Natural killer cell (primary cell): ENCODE results near the gene AGO3. TPM values are rescaled to one million over a fixed set of nuclear protein-coding genes. Genes with fewer than 3 reads are reported as not detected.

Experiments used
- ATAC-seq, 3 donors: fragments of 150-1000 bp in 2 of 3; fragments of 200-7000 bp in 1 of 3; cut with Tn5 transposase; 1 replicate in 1 of 3; 2 replicates in 2 of 3; pipeline ENCODE4 v1.10.0; 2021; ENCODE audit warnings: mild to moderate bottlenecking in 2 of 3, moderate library complexity in 2 of 3
- DNase-seq, 2 donors: peaks; one replicate each; pipeline versions ENCODE4 v3.0.0 to v3.0.0-alpha.2; 2013 to 2021; ENCODE audit warnings: mixed read lengths in 1 of 2
- H3K27ac ChIP-seq: one replicate; pipeline ENCODE4 v1.5.1; 2013; ENCODE audit warnings: mild to moderate bottlenecking, low read length
- H3K27me3 ChIP-seq: one replicate; pipeline ENCODE4 v1.6.1; 2013; ENCODE audit warnings: low read length; ENCODE audit not compliant: control insufficient read depth, insufficient read depth
- H3K36me3 ChIP-seq: one replicate; pipeline ENCODE4 v1.6.1; 2013; ENCODE audit warnings: low read length; ENCODE audit not compliant: control insufficient read depth, insufficient read depth
- H3K4me1 ChIP-seq: one replicate; pipeline ENCODE4 v1.6.1; 2013; ENCODE audit warnings: low read length; ENCODE audit not compliant: control insufficient read depth, insufficient read depth
- H3K4me3 ChIP-seq: one replicate; pipeline ENCODE4 v1.5.1; 2013; ENCODE audit warnings: low read length
- H3K9me3 ChIP-seq: one replicate; pipeline ENCODE4 v1.6.1; 2013; ENCODE audit warnings: low read length; ENCODE audit not compliant: control insufficient read depth, insufficient read depth
- H3K27ac Mint-ChIP-seq, 2 donors: one replicate each; pipeline ENCODE4 v1.8.0; 2022; ENCODE audit warnings: mild to moderate bottlenecking in 2 of 2, mixed read lengths in 2 of 2, moderate library complexity in 1 of 2
- H3K27me3 Mint-ChIP-seq, 2 donors: one replicate each; pipeline ENCODE4 v1.8.0; 2022; ENCODE audit warnings: low read depth in 2 of 2, mixed read lengths in 2 of 2
- H3K36me3 Mint-ChIP-seq: one replicate; pipeline ENCODE4 v1.8.0; 2022; ENCODE audit warnings: mixed read lengths
- H3K4me1 Mint-ChIP-seq, 2 donors: one replicate each; pipeline ENCODE4 v1.8.0; 2022; ENCODE audit warnings: mixed read lengths in 2 of 2
- H3K4me3 Mint-ChIP-seq: one replicate; pipeline ENCODE4 v1.8.0; 2022; ENCODE audit warnings: mild to moderate bottlenecking, moderate library complexity, mixed read lengths
- H3K9me3 Mint-ChIP-seq, 2 donors: one replicate each; pipeline ENCODE4 v1.8.0; 2022; ENCODE audit warnings: mixed read lengths in 2 of 2
- CTCF ChIP-seq: fragments of 200-600 bp; IDR thresholded peaks from one replicate; pipeline ENCODE4 v1.8.0; 2022; ENCODE audit warnings: antibody characterized with exemption
- WGBS: methylation state at CpG from one replicate; pipeline ENCODE4 v1.1.7; 2013; ENCODE audit warnings: missing lambda C conversion rate; ENCODE audit not compliant: insufficient coverage; 5-methylcytosine and 5-hydroxymethylcytosine counted together
- intact Hi-C: fragments of 100-400 bp; cut with micrococcal nuclease; formaldehyde crosslinking; loops from one replicate; pipeline ENCODE4 v1.14.2; 2022
- total RNA-seq, 4 donors: library from RNA; stranded (reverse); fragments of 120-200 nt in 1 of 4; gene quantifications; one replicate each; pipeline versions ENCODE4 v1.2.3 to v1.2.4, GENCODE V29; 2013 to 2022

AGO3 gene
- total RNA-seq, 3 donors from 2014 or later (not counting 1 experiment from before 2014, with no cell fraction given): 36.5 to 49.6 (median 49.0) TPM

GRCh38 chr1:36096500-36097432 lies 165.9 kb downstream of the AGO3 start:
- no peak for DNase-seq

DNA sequence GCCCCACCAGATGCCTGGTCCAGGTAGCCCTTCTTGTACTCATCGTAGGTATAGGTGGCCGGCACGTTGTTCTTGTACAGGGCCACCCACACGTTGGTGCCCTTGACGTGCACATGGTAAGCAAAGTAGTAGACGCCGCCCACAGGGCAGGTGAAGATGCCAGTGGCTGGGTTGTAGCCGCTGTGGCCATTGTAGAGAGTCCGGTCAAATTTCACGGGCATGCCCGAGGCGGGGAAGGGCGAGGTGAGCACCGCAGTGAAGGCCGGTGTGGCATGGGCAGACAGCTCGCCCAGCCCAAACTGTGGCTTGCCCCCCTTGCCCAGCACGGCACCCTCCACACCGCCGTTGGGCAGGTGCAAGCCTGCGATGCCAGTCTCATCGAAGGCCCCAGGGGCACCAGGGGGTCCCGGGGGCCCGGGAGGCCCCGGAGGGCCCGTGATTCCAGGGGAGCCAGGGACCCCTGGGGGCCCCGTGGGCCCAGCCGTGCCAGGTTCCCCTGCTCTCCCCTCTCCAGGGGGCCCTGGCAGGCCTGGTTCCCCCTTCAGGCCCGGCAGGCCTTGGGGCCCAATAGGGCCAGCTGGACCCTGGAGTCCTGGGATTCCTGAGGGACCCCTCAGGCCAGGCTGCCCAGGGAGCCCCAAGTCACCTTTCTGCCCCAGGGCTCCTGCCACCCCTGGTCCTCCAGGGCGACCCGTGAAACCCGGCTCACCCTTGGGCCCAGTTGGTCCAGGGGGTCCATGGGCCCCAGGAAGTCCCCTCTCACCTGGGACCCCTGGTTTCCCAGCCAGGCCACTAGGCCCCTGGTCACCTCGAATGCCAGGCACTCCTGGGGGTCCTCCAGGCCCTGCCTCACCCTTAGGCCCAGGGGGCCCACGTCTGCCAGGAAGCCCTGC lies 167.0 kb downstream of the AGO3 start:
- Mint-ChIP-seq H3K27ac (no peak overlapping the region), H3K36me3 (no peaks in the 10 kb centered on the region), H3K4me3 (no peak overlapping the region), H3K4me1 (peaks cover 0 to 5% of the 10 kb centered on the region in 2 donors), H3K9me3 (no peaks in the 10 kb centered on the region), H3K27me3 (no peaks in the 10 kb centered on the region)
- Histone ChIP-seq H3K36me3 (peaks cover 24% of the 10 kb centered on the region), H3K27me3 (no peaks in the 10 kb centered on the region), H3K4me1 (peaks cover 10% of the 10 kb centered on the region), H3K9me3 (no peaks in the 10 kb centered on the region), H3K4me3 (no peak overlapping the region), H3K27ac (no peak overlapping the region)
- WGBS: 95% methylated on average over 33 of the region's 33 CpGs
- no peak for DNase-seq
- no peak for ATAC-seq
- intact Hi-C loops: loop anchor here (2.0 kb wide), 1 partner anchor 323 kb away; no protein-coding TSS in a partner anchor
- no peak for TF ChIP-seq CTCF

More at GRCh38 chr1:36096500-36097432, 165.9 kb downstream of the AGO3 start:
- intact Hi-C loops: no loop called here
- Mint-ChIP-seq H3K4me1 (peaks cover 0 to 5% of the 10 kb centered on the region in 2 donors), H3K36me3 (no peaks in the 10 kb centered on the region), H3K27ac (no peak overlapping the region), H3K9me3 (no peaks in the 10 kb centered on the region), H3K4me3 (no peak overlapping the region), H3K27me3 (no peaks in the 10 kb centered on the region)
- Histone ChIP-seq H3K27ac (no peak overlapping the region), H3K4me3 (no peak overlapping the region), H3K36me3 (peaks cover 35% of the 10 kb centered on the region), H3K9me3 (no peaks in the 10 kb centered on the region), H3K27me3 (no peaks in the 10 kb centered on the region), H3K4me1 (peaks cover 10% of the 10 kb centered on the region)
- no peak for ATAC-seq
- WGBS: 87% methylated on average over 16 of the region's 16 CpGs
- no peak for TF ChIP-seq CTCF

DNA sequence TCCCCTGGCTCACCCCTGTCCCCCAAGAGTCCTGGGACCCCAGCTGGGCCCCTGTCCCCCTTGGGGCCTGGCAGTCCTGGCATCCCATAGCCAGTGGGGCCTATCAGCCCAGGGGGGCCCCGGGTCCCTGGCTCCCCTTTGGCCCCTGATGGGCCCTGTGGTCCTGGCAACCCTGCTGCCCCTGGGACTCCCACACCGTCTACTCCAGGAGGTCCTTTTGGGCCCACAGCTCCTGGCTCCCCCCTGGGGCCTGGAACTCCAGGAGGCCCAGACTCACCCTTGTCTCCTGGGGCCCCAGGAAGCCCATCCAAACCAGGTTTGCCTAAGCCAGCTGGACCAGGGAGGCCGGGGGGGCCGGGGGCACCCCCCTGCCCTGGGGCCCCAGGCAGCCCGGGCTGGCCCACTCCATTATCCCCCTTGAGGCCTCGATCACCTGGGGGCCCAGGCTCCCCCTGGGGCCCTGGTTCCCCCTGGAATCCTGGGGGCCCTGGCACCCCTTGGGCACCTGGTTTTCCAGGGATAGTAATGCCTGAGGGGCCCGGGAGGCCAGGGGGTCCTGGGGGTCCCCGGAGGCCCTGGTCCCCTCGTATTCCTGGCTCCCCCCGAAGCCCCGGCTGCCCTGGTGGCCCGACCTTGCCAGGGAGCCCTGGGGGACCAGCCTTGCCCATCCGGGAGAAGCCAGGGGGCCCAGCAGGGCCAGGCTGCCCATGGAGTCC lies 167.9 kb downstream of the AGO3 start:
- no peak for TF ChIP-seq CTCF
- H3K9me3 Mint-ChIP-seq: no peaks in the 10 kb centered on the region
- peaks cover 15% of the 10 kb centered on the region for H3K36me3 ChIP-seq
- no peaks in the 10 kb centered on the region for H3K27me3 ChIP-seq
- no peak for ATAC-seq
- H3K4me1 ChIP-seq: peaks cover 10% of the 10 kb centered on the region
- 90% methylated on average over 13 of the region's 13 CpGs for WGBS
- intact Hi-C loops: loop anchor here (1.0 to 2.0 kb wide), 3 partner anchors 89 to 322 kb away; no protein-coding TSS in a partner anchor
- H3K9me3 ChIP-seq: no peaks in the 10 kb centered on the region
- H3K36me3 Mint-ChIP-seq: no peaks in the 10 kb centered on the region
- H3K27ac ChIP-seq: no peak overlapping the region
- H3K4me3 ChIP-seq: no peak overlapping the region
- H3K27me3 Mint-ChIP-seq: no peaks in the 10 kb centered on the region
- H3K27ac Mint-ChIP-seq: no peak overlapping the region
- DNase-seq: no peak
- H3K4me1 Mint-ChIP-seq: peaks cover 0 to 5% of the 10 kb centered on the region in 2 donors
- H3K4me3 Mint-ChIP-seq: no peak overlapping the region
